Inflammatory macrophage treated with lipopolysaccharide for 4 hours (primary cell): ENCODE data around the gene PLCB1.
"Not testable (repeated sequence)": the region's sequence is repeated elsewhere in the genome, so short reads cannot be mapped to it uniquely, and the experiment has no call there.

Experiments
- DNase-seq: peaks from one replicate; pipeline ENCODE4 v3.0.0-alpha.2; 2020

Gene PLCB1

DNA sequence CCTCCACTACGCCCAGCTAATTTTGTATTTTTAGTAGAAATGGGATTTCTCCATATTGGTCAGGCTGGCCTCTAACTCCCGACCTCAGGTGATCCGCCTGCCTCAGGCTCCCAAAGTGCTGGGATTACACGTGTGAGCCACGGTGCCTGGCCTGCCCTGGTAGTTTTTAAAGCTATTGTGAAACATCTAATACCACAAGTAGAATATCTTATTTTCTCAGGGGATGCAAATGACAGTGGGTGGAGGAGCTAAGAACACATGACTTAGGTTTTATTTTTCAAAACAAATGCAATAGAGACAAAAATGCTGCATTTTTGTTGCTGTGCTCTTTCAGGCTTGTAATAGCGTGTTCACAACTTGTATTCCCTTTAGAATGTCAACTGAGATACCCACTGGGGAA is 671.9 kb downstream of the PLCB1 start:
- no peak for DNase-seq

DNA sequence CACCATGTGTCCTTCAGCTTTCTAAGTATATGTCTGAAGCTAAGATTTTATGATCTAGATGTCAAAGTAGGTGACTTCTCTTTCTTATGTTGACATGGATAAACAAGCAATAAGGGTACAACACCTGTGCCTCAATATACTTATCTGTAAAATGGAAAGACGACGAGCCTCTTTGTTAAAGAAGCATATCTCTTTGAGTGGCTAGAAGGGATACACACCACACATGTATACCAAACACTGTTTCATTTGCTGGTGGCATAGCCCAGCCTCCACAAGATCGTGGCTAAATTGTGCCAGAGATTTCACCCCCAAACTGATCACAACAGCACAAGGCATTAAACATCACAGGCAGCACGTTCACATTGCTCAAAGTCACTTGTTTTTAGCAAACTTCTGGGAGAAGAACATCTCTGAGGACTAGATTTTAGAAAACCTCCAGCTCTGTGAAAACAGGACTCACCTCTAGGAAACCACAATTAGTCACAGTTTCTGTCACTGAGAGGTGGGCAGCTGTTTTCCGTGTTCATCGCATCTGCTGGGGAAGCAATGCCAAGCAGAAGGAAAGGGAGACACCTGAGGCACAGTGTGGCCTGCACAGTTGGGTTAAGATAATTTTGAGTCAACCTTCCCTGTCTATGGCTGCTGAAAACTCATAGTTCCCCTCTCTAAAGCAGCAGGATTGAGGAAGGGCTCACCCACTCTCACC is 673.8 kb downstream of the PLCB1 start:
- no peak for DNase-seq

DNA sequence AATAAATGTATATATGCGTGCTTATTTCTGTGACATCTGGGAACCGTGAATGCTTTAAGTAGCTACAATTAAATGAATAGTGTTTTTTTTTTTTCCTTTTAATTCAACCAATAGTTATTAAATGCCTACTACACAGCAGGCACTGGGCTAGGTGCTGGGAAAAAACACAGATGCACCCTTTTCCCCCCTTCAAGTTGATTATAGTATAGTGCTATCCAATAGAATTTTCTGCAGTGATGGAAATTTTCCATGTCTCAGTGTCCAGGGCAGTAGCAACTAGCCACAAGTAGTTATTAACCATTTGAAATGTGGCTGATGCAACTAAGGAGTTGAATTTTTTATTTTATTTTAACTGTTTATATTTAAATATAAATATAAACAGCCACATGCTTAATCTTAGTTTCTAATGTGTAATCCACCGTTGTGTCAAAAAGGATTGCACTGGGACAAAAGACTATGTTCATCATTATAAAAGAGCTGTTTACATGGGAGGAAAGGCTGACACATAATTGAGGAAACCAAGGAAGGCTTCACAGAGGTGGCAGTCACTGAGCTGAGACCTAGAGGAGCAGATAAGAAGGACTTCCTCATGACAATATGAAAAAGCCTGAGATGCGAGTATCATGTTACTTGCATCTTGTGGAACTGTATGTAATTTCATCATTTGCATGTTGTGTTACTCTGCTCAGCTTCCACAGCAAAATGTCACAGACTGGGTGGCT is 675.6 kb downstream of the PLCB1 start:
- no peak for DNase-seq

DNA sequence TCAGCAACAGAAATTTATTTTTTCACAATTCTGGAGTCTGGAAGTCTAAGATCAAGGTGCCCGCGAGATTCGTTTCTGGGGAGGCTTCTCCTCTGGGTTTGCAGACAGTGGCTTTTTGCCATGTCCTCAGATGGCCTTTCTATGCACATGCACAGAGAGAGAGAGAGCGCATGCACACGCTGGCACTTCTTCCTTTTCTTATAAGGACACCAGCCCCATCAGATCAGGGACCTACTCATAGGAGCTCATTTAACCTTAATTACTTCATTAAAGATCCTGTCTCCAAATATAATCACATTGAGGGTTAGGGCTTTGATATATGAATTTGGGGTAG is 676.1 kb downstream of the PLCB1 start:
- no peak for DNase-seq

DNA sequence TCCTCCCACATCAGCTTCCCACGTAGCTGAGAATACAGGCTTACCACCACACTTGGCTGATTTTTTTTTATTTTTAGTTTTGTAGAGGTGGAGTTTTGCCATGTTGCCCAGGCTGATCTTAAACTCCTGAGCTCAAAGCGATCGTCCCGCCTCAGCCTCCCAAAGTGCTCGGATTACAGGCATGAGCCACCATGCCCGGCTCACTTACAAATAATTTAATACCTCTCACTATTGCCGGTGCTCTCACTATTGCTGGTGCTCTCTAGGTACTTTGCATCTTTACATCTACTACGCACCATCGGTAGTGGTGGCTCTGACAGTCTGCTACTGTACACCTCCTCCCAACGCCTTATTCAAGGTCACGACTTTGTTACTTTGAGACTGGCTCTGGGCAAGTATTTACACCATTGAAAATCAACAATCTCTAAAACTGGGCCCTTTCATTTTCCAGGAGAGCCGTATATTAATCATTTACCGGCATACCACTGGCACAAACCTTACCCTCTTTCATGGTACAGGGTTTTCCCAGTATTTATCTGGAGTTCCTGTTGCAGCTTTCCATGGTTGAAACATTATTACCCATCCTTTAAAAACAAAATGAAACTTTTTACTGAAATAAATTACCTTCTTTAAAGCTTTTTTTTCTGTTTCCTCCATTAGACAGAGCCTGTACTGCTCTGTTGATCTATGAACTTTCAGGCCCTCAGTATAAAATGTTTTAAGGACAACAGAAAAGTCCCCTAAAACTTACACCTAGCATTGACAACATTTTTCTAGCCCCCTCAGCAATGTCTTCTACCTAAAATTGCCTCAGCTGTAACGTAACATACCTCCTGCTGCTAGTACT is 677.3 kb downstream of the PLCB1 start:
- DNase-seq = no peak

DNA sequence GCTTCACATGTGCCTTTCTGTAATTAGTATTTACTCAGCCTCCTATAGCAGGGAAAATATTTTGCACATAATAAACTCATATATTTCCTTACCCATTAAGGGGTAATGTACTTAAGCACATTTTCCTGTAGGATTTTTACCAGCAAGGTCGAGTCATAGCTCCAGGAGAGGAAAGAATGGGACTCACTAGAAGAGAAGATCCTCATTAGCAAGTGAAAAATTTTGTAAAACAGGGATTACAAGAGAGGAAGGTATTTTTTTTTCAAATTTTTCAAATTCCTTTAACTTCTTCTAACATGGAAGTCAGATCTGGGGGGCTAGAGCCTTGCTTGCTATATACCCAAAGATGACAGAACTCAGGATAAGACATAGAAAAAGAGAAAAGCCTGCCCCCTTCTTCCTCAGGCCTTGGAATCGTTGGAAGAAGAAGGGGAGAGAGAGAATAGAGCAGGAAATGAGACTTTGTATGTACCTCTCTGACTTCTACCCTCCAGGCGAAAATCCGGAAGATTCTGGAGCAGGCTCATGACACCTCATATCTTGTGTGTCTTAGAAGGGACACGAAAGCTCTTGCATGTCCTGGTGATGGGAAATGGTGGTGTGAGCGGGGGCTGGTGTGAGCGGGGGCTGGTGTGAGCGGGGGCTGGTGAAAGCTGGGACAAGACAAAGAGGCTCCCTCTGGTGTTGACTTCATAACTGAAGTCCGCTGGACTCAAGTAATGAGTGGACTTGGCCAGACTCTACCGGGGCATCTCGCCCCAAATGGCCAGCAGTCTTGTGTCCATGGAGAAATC is 679.9 kb downstream of the PLCB1 start:
- no peak for DNase-seq

DNA sequence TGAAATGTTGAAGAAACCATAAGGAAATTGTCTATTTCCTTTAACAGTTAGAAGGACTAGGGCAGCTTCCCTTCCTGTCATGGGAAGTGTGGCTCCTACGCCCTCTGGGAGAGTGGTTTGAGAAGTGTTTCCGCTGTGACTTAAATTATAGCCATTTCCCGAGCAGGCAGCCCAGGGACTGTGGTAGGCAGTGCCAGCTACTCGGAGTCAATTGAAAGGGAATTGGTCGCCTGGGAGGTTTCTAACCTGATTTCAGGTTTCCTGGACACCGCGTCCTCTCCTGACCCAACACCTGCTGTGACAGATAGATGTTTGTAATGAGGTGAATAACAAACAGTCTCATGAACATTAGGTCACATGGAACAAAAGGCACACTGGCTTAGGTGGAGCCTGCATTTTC is 680.8 kb downstream of the PLCB1 start:
- DNase-seq = peak; percentile 10

DNA sequence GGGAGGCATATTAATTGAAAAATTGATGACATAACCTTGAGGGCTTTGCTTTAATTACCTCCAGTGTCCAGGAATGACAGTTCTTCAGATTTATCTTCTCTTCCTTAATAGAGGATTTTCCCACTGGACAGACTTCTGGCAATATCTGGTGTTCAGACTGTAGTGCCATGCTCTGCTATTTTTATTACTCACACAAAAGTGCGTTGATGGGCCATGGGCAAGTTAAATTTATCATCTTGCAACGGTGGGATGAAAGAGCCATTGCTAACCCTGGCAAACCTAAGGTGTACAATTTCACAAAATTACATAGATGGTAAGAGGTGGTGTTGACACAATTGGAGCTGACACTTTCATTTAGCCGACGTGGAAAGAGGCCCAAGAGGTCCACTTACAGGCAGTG is 683.1 kb downstream of the PLCB1 start:
- no peak for DNase-seq

DNA sequence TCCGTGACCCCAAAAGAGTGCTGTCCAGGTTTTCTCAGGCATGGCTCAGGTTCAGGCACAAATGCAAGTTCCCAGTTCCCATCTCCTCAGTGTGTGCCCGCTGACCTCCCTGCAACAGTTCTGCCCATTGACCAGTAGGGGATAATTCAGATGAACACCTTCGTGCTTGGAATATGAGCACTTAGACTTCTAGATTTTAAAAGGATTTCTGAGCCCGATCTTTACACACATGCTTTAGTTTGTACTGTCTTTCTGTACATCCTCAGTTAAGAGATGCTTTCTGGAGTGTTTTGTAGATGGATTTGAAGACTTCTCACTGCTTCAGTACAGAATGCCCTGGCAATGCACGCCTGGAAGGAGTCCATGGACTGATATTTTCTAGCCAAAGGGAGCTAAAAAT is 697.2 kb downstream of the PLCB1 start:
- no peak for DNase-seq

DNA sequence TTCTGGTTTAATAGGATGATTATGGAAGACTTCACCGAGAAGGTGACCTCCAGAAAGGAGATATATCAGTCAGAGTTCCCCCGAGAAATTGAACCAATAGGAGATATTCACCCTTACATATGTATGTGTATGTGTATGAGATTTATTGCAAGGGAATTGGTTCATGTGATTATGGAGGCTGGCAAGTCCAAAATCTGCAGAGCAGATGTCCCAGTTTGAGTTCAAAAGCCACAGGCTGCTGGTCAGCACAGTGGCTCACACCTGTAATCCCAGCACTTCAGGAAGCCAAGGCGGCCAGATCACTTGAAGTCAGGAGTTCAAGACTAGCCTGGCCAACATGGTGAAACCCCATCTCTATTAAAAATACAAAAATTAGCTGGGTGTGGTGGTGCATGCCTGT is 702.2 kb downstream of the PLCB1 start:
- not testable (repeated sequence) for DNase-seq

DNA sequence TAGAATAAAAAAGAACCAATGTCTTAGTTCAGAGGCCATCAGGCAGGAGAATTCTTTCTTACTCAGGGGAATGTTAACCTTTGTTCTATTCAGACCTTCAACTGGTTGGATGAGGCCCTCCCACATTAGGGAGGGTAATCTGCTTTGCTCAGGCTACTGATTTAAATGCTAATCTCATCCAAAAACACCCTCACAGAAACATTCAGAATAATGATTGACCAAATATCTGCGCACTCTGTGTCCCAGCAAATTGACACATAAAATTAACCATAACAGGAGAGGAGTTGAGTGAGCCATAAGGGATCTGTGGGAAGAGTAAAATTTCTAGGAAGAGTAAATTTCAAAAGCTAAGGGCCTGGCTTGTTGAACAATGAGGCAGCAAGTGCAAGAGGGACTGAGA is 702.8 kb downstream of the PLCB1 start:
- DNase-seq = no peak

DNA sequence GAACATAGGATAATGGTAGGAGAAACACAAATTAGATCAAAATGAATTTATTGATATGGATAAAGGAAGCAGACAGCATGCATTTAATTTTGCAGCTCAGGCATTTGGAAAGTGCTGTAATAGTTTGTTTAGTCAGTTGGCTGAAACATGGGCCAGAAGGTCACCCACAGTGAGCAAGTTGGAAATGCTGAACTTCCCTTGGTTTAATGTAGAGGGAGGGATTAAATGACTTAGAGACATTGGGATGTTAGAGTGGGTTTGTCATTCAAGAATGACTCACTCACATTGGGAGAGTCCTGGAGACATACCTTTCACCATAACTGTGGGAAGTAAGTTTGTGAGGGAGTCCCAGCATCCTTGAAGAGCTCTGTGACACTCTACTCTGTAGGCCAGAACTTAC is 705.3 kb downstream of the PLCB1 start:
- no peak for DNase-seq

DNA sequence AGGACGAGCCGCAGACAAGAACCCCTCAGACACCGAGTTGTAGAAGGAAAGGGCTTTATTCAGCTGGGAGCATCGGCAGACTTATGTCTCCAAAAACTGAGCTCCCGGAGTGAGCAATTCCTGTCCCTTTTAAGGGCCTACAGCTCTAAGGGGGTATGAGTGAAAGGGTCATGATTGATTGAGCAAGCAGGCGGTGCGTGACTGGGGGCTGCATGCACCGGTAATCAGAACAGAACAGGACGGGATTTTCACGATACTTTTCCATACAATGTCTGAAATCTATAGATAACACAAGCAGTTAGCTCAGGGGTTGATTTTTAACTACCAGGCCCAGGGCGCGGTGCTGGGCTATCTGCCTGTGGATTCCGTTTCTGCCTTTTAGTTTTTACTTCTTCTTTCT is 710.5 kb downstream of the PLCB1 start:
- DNase-seq = no peak

DNA sequence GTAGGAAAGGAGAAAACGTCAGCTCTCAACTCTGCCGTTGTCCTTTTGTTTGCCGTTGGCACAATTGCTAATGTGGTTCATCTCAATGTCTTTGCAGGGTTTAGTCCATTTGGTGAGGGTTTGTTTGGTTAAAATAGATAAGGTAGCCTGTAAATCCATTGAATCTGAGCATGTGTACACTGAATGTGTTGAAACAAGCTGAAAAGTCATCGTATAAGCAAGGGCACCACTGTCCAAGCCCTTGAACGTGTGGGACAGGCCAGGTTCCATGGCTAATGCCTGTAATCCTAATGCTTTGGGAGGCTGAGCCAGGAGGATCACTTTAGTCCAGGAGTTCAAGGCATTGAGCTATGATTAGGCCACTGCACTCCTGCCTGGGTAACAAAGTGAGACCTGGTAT is 712.1 kb downstream of the PLCB1 start:
- no peak for DNase-seq

DNA sequence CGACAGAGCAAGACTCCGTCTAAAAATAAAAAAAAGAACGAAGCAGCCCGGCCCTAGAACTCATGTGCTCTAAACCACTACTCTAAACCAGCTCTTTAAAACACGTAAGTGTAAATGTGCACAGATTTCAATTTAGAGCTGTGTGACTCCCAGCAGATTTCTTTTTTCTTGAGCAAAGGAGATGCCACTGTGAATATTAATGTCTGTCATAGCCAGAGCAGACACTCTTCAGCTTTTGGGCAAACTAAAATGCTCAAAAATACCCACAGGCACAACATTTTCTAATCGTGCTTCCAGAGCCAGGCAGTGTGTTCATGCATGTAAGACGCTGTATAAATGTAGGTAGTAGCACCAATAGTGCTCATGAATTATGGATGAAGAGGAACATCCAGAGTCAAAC is 717.9 kb downstream of the PLCB1 start:
- no peak for DNase-seq

DNA sequence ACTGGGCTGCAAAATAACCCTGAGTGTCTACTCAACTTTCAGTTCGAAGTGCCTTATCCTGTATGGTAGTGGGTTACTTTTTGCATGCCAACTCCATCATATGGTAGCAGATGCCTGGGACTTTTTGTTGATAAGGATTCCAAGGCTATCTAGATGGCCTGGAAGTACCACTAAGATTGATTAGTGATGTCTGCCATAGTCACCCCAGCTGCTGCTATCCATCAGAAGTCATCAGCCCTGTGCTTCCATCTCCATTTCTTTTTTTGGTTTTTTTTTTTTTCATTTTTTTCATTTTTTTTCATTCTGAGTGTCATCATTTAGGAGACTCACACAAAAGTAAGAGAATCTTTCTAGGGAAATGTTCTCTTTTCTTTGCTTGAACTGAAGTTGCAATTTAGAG is 719.4 kb downstream of the PLCB1 start:
- no peak for DNase-seq

DNA sequence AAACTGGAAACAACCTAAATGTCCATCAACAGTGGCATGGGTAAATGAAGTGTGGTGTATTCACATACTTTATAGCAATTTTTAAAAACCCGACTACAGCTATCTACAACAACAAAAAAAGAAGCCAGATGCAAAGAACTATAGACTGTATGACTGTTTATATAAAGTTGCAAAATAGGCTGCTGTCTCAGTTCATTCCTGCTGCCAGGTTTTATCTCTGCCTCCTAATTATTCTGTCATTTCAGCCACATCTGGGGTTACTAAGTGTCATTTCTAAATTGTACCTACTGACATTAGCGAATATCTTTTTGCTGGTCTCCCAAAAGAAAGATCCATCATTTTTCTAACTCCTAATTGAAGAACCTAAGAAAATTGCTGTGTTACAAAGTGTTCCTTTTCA is 719.9 kb downstream of the PLCB1 start:
- DNase-seq = not testable (repeated sequence)

DNA sequence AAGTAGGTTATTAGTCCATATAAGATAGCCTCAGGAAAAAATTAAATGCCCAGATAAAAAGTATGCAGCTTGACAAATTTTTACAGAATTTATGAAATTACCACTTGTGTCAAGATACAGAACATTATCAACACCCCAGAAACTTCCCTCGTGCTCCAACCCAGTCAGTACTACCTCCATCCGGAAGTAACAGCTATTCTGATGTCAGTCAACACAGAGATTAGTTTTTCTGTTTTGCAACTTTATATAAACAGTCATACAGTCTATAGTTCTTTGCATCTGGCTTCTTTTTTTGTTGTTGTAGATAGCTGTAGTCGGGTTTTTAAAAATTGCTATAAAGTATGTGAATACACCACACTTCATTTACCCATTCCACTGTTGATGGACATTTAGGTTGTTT is 721.1 kb downstream of the PLCB1 start:
- not testable (repeated sequence) for DNase-seq

DNA sequence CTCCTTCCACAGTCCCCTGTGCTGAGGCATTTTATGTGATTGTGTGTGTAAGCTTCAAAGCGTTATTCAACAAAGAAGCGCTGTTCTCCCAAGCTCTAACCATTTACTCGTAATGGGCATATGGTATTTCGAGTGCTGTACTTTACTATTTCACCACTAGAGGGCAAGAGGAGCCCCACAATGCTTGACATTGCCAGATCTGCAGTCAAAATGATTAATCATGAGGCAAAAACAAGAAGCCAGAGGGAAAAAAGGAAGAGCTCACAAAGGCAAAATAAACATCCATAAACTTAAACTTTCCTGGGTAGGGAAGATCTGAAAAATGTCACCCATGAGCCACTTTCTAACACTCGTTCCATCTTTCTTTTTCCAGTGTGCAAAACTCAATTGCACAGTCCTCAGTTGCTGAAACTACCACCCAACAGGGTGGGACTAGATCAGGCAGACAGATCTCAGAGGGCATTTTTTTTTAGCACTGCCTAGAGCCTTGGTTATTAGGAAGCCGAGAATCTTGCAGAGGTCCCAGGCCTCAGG is 721.8 kb downstream of the PLCB1 start:
- DNase-seq = peak; percentile 72

DNA sequence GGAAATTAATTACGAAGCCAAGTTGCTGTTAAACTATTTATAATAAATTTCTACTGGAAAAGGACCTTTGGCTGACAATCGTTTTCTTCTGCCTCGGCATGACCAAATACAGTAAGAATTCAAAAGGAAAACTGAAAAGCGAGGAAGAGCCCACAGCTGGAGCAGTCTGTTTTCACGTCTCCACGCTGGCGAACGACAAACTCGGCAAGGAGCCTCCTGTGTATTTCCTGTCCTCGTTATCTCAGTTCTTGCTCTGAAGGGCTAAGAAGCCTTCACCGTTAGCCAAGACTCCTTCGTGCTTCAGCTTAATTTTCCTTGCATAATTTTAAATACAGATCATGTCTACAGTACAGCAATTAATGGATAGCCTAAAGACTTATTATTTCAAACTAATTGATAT is 722.5 kb downstream of the PLCB1 start:
- DNase-seq = no peak

DNA sequence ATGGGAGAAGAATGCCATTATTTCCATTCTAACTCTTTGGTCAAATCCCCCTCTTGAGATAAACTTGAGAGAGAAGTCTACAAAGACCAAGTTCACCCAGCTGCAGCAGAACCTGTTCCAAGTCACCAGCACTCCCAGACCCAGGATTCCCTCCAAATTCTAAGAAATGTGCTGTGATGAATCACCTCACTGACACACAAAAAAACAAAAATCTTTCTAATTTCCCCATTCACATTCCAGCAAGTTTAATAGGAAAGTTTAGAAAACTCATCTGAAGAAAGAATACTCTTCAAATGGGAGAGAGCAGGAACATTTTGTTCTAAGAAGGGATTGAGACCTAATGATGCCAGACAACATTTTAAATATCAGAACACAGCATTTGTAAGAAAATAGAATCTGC is 723.2 kb downstream of the PLCB1 start:
- no peak for DNase-seq

DNA sequence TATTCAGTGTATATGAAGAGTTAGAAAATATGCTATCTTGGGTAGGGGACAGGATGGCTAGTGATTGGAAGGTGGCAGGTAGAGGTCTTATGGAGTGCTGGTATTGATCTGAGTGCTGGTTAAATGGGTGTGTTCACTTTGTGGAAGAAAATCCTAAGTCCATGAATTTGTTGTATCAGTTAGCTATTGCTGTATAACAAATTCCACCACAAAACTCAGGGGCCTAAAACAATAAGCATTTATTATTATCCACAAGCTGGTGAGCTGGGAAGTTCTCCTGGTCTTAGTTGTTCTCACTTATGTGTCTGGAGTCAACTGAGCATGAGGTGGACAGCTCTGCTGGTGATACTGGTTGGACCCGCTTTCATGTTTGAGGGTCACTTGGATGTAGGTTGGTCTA is 724.6 kb downstream of the PLCB1 start:
- DNase-seq = no peak
